GM18526 (cell line): ENCODE data around the gene EPYC.

Source experiments
- POLR2A ChIP-seq: IDR thresholded peaks from 3 replicates; pipeline ENCODE4 v1.6.1; 2011; ENCODE audit not compliant: insufficient read length; ENCODE audit errors: extremely low read depth

Gene EPYC

DNA sequence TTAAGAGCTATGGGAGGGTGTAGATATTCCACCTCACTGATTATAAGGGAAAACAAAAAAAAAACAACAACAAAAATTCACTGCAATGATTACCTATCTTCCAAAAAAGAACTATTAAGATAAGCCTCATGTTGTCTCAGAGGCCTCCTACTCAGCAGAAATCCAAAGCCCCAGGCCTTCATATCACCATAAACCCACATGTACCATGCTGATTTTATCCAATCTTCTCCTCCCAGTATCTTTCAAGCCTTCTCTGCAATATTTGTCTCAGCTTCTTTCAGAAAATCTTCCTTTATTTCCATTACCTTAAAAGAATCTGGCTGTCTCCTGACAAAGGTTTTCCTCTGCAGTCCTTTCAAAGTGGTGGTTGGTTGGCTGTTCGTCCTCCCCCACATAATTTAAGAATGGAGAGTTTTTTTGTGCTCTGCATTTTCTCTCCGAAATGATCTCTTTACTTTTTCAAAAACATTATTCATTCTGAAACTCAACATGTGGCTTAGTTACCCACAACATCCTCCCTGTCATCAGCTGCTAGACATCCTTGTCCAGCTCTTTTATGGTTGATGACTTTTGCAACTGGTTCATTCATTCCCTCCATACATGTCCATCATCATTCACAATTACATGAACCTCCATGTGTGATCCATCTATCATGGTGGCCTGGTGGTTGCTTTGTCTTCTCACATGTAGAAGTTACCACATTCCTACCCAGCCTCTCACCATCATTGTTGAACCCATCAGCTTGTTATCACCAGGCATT is 2.9 kb upstream of the EPYC start:
- TF ChIP-seq POLR2A: no peak

DNA sequence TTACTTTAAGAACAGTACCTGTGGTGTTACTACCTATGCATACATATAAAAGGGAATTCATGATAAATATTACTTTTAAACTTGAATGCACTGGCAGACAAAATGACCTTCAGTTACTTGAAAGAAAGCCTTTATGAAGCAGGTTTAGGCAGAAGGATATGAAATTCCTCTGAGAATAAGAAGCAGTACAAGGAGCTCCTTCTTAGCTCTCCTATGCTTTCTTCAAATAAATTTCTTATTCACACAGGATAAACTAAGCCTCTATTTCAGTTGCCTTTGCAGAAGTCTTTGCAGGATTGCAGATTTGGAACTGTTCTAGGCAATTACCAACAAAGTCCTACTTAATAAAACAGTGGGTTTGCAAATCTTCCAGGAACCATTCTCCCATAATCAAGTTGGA is 1.0 kb downstream of the EPYC start:
- no peak for TF ChIP-seq POLR2A

DNA sequence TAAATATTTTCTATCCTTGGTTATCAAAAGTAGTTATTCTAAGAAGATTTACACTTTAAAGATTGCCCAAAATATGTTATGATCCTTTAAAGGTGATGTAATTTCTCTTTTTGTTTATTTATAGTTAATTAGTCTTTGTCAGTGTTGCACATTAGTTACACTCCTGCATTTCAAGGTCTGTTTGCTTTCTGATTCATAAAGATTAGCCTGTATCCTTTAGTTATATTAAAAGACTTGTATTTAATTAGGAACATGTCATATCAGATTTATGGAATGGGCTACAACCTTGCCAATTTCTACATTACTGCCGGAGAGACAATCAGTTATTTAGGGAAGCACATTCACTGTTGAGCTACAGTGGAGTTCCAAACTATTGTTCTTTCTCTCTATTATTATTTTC is 3.5 kb downstream of the EPYC start:
- no peak for TF ChIP-seq POLR2A

DNA sequence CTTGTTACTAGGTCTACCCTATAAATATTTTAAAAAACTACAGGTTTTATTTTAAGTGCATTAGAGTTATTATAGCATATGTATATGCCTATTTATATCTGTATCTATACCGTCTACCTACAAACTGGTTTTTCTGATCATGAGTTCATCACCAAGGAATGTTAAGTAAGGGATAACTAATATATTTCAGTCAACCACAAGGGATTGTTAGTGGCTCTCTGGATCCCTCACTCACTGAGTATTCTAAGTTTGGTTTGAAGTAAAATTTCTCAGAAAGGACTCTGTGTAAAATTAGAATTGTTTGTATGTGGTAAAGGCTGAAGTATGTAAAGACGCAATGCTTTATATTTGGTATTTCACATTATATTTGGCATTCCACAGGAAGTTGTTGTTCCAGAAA is 4.8 kb downstream of the EPYC start:
- no peak for TF ChIP-seq POLR2A

DNA sequence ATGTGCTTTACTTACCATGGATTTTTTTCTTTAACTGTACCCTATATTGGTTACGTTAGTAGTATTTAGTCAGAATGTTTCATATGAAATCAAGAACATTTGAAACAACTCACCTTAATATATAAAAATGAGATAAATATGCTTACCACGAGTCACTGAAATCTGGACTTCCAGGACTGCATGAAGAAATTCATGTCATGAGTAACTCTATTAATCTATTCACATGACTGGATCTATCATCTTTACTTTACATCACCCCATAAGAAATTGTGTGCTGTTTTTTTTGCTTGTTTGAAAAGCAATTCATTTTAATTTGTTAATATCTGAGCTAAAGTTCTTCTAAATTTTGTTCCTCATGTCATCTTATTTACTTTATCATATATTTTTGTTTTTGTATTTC is 5.2 kb downstream of the EPYC start:
- TF ChIP-seq POLR2A: no peak

DNA sequence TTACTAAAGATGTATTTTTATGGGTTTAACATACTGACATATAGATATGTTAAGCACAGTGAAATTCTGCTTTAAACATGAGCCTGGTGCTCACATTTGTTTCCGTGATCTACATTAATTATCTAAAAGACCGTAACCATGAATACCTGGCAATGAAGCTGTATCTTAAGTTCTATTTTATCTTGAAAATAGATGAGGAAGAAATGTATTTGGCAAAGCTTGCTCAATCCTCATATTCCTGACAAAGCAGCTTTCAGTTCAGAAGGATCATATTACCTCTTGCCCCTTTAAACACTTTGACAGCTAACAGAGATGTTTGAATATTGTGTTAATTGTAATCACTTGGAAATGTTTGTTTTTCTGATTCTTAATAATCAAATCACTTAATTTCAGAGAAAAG is 9.8 kb downstream of the EPYC start:
- TF ChIP-seq POLR2A: no peak

DNA sequence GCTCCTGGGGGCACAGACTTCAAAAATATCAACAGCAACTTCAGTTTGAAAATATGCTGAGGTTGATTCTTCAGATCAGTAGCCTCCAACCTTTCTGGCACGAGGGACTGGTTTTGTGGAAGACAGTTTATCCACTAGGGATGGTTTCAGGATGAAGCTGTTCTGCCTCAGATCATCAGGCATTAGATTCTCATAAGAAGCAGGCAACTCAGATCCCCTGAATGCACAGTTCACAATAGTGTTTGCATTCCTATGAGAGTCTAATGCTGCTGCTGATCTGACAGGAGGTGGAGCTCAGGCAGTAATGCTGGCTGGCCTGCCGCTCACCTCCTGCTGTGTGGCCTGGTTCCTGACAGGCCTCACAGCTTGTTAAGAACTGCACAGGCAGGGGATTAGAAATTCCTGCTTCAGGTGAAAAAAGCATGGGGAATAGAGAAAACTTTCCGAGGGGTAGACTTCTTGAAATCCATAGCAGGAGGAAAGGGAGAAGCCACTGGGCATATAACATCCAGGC is 12.8 kb downstream of the EPYC start:
- no peak for TF ChIP-seq POLR2A

DNA sequence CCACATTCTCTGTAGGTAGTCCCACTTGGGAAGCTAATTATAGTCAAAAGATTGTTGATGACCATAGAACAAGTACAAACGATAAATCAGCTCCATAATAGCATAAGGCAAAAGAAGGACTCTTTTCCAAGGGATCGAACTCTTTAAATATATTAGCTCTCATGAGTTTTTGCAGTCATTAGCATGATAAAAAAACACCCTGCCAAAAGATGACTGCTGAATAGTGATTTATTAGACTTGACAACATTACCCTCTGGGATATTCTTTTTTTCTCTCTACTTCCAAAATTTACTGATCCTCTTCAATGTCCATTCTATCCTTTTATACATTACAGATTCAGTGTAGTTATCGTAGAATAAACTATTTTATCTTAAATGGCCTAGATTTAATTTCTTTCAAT is 14.2 kb downstream of the EPYC start:
- no peak for TF ChIP-seq POLR2A

DNA sequence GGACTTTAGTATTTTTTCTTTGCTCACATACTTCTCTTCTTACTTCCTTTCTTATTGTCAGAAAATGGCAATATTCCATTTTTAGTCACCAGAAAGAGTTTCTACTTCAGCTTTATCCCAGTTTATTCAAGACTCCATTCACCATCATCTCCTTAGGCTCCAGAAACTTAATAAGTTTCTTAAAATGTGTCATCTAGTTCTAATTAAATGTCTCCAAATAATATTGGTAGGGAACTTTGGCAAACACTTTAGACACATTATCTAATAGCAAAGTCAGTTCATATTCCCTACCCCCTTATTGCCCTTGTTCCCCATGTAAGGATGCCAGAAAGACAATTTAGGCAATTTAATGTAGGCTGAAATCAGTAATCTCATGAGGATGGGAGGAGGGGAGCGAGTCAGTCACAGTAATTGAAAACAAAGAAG is 15.1 kb downstream of the EPYC start:
- TF ChIP-seq POLR2A: no peak

DNA sequence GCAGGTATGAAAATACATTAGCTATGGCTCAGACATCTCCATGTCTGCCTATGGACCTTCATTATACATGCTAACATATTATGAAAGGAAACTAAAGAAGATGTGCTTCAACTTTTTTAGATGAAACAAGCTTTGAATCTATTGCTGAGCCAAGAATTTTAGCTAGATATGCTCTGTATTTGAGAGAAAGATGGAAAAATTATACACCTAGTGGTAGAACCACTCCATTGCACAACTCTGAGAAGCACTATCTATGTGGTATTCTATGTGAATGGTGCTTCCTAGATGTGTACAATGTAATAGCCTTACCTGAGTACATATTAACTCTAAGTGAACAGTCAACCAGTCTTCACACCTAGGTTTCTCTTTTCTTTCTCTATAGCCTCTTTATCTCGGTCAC is 17.3 kb downstream of the EPYC start:
- no peak for TF ChIP-seq POLR2A

DNA sequence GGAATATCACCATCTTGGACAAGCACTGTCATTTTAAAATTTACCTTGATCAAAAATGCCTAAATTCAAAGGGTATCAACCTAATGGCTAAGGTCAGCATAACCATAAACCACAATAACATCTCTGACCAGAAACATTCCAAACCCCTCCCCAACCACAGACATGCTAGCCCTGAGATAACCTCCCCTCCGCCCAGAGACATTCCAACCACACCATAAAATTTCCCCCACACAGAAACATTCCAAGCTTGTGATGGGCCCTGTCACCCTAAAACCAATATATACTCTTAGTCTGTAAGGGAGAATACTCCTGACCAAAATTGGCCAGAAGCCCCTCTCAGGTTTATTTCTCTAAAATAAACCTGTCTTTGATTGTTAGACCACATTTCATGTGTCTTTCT is 17.7 kb downstream of the EPYC start:
- TF ChIP-seq POLR2A: no peak

DNA sequence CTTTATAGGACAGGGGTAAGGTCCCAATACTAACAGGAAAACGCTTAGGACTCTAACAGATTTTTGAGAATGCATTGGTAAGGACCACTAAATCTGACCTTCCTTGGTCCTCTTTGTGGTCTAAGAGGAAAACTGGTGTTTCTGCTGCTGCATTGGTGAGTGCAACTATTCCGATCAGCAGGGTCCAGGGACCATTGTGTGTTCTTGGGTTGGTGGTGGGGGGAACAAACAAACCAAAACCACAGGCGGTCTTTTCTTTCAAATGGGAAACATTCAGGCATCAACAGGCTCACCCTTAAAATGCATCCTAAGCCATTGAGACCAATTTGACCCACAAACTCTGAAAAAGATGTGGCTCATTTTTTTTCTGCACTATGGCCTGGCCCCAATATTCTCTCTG is 20.7 kb downstream of the EPYC start:
- TF ChIP-seq POLR2A: no peak

DNA sequence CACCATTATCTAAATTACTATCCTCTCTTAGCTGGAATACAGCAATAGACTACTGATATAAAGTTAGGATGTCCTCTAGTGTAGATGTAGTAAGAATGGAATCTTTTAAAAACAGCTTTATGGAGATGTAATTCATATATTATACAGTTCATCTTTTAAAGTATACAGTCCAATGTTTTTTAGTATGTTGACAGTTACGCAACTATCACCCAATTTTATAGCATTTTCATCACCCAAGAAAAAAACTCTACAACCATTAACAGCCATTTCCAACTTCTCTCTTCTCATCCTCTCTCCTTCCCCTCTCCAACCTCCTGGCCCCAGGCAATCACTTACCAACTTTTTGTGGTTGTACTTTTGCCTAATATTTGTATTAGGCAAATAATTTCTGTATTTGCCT is 22.6 kb downstream of the EPYC start:
- no peak for TF ChIP-seq POLR2A

DNA sequence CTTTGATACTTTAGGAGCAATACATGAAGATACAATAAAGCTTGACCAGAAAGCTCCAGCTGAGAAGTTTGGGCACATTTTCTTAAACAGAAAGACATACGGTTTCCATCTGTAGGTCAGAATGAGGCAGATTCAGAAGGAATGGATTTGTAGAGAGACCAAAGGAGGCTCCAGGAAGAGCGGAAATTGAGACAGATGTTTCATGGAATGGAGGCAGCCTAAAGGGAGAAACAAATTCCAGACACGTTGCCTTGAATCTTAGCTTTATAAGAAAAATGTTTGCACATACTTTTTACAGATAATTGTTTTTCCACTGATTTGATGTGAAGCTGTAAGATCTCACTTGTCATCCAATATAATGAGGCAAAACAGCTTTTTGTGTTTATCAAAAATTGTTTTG is 24.8 kb downstream of the EPYC start:
- TF ChIP-seq POLR2A: no peak

DNA sequence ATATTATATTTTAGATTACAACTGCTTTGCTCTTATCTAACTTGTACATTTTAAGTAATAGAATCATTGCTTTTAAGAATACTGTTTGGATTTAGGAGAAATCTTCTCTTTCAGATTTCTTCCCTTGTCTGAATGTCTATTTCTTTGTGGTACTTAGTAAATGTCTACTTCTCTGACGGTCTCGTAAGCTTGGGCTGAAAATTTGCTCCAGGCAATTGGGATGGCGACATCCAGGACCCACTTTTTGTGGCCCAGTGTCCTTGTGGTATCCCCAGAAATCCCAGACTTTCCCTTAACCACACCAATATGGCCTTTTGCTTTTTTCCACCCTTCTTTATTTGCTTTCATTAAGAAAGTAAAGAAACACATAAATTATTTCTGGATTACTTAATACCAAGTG is 25.8 kb downstream of the EPYC start:
- TF ChIP-seq POLR2A: no peak

DNA sequence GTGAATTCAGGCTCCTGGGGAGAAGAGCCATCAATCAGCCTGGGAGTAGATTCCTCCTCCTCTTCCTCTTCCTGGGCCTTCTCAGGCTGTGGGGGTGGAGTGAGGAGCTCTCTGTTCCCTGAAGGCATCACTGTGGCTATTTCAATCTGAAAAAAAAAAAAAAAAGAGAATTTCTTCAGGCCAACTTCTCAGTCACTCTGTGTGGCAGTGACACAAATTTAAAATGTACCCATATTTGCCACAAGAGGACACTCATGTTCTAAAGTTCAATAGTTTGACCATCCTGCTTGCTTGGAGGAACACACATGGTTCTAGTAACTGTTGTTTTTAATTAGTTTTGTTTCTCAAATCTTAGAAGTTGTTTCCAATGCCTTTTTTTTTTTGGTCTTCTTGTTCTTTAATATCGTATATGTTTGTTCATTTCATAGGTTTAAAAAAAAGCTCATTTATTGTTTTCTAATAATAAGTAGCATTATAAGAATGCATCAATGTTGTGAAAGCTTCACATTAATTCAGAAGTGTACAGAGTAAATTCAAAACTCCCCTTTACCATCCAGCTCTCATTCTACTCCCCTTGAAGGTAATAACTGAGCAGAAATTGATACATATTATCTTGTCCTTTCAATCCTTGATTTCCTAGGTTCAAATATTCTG is 26.5 kb downstream of the EPYC start:
- TF ChIP-seq POLR2A: no peak

DNA sequence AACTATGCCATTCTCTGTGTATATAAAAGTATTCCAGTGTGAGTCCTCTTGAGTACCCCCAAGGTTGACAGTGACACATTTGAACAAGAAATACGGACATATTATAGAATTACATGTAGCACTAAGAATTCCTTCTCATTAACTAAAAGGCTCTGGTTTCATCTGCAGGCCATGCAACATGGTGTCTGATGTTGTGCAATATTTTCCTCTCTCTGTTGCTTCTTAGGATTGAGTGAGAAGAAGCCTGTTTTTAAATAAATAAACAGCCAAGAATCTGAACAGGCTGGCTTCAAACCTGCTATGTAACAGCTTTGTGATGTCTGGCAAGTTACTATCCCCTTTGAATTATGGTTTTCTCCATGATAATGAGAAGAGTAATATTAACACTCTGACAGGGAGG is 27.5 kb downstream of the EPYC start:
- TF ChIP-seq POLR2A: no peak
